ENCODE measurements around the gene MCU. TPM values are rescaled to one million over a fixed set of nuclear protein-coding genes. Genes with fewer than 3 reads are reported as not detected.
A peak's percentile ranks its signal among the peaks of the same experiment; 100 is the strongest.
"Not testable (repeated sequence)": the region's sequence is repeated elsewhere in the genome, so short reads cannot be mapped to it uniquely, and the experiment has no call there.

MCU gene
- total and polyA plus RNA-seq, 2 donors (not counting 1 experiment from before 2014, with no cell fraction given): 40.5 to 77.1 TPM

DNA sequence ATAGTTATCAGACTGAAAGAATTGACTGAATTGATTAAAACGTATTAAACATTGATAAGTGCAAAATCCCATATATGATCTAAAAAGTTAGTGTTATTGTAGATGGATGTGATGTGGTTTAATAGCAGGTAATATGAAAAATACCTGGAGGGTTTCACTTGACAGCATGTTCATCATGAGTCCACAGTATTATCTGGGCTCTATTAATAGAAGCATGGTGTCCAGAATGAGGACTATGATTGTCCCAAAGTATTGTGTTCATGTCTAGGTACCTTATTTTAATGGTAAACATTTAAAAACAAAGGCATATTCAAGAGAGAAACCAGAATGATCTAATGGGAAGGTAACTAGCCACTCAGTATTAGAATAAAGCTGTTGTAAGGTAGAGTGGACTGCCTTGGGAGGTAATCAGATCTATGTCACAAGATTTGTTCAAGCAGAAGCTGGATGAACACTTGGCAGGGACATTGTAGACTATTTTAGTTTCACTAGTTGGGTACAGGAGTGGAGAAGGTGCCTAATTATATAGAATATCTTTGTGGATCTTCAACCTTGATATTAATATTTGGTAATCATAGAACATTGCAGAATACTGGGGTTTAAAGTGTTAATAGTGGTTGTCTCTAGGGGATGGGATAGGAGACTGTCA lies 43.5 kb downstream of the MCU start:
- peaks cover 27% of the 10 kb centered on the region for H3K79me2 ChIP-seq (ENCODE audit: control insufficient read depth, insufficient read depth, low read length)
- H2AFZ ChIP-seq (ENCODE audit: low read length): no peak overlapping the region
- no peaks in the 10 kb centered on the region for H3K9me3 ChIP-seq (ENCODE audit: control insufficient read depth, insufficient read depth, low read depth, low read length)
- no peak overlapping the region for H3K4me2 ChIP-seq (ENCODE audit: extremely low read depth, insufficient read depth, low read length)
- no peak overlapping the region for H3K27ac ChIP-seq (ENCODE audit: insufficient read depth, low read length)
- no peak for TF ChIP-seq EZH2 (IDR thresholded peaks at IDR 0.05; ENCODE audit: low read length, missing control alignments)
- TF ChIP-seq, protein P1, sequence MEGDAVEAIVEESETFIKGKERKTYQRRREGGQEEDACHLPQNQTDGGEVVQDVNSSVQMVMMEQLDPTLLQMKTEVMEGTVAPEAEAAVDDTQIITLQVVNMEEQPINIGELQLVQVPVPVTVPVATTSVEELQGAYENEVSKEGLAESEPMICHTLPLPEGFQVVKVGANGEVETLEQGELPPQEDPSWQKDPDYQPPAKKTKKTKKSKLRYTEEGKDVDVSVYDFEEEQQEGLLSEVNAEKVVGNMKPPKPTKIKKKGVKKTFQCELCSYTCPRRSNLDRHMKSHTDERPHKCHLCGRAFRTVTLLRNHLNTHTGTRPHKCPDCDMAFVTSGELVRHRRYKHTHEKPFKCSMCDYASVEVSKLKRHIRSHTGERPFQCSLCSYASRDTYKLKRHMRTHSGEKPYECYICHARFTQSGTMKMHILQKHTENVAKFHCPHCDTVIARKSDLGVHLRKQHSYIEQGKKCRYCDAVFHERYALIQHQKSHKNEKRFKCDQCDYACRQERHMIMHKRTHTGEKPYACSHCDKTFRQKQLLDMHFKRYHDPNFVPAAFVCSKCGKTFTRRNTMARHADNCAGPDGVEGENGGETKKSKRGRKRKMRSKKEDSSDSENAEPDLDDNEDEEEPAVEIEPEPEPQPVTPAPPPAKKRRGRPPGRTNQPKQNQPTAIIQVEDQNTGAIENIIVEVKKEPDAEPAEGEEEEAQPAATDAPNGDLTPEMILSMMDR (conservative IDR thresholded peaks at IDR 0.05 in 1 of 2, IDR thresholded peaks at IDR 0.05 in 1 of 2; ENCODE audit: low read depth in 1 of 2, low read length in 2 of 2): no peak
- no peak overlapping the region for H3K4me3 ChIP-seq (replicated peaks in 1 of 4; ENCODE audit: control extremely low read depth in 1 of 4, insufficient read depth in 1 of 4, low read depth in 3 of 4, low read length in 4 of 4)
- H3K36me3 ChIP-seq (ENCODE audit: control insufficient read depth, insufficient read depth, low read length): no peaks in the 10 kb centered on the region
- no peaks in the 10 kb centered on the region for H4K20me1 ChIP-seq (ENCODE audit: control insufficient read depth, extremely low read depth, insufficient read depth, low read length)
- H3K9ac ChIP-seq (ENCODE audit: insufficient read depth, low read length): no peak overlapping the region
- DNase-seq (ENCODE audit: low read depth in 2 of 2): no peak
- H3K27me3 ChIP-seq (ENCODE audit: control insufficient read depth, insufficient read depth, low read length): no peaks in the 10 kb centered on the region
- H3K4me1 ChIP-seq (ENCODE audit: control insufficient read depth, extremely low read depth, insufficient read depth, low read length): peaks cover 5% of the 10 kb centered on the region

DNA sequence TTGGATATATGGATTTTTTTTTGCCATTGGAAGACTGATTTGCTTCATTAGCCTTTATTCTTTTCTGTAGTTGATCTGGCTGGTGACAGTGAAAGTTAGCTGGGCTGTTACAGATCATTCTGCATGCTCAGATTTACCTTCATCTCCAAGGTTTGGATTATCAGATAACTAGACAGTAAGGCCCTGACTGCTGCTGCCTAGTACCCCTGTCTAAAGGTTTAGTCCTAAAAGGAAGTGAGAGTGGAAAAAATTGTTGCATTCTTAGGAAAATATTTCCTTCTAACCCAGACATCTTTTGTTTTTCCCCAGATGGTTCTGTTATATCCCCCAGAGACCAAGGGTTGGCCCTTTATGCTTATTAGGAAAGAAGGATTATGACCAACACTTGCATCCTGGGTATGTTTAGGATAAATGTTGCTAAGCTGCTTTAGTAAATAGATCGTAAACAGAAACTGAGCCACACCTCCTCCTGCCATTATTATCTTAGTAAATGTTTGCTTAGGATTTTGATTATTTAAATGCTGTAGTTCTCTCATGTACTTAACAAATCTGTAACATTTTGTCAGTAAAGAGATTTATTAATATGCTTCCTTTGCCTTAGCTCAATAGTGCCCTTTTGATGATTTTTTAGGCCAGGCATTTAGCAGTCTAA lies 44.4 kb downstream of the MCU start:
- DNase-seq (ENCODE audit: low read depth in 2 of 2): peak; percentile 35 to 74
- H3K4me3 ChIP-seq (replicated peaks in 1 of 4; ENCODE audit: control extremely low read depth in 1 of 4, insufficient read depth in 1 of 4, low read depth in 3 of 4, low read length in 4 of 4): no peak overlapping the region
- H3K9ac ChIP-seq (ENCODE audit: insufficient read depth, low read length): no peak overlapping the region
- H3K9me3 ChIP-seq (ENCODE audit: control insufficient read depth, insufficient read depth, low read depth, low read length): no peaks in the 10 kb centered on the region
- no peak overlapping the region for H2AFZ ChIP-seq (ENCODE audit: low read length)
- H3K36me3 ChIP-seq (ENCODE audit: control insufficient read depth, insufficient read depth, low read length): no peaks in the 10 kb centered on the region
- no peaks in the 10 kb centered on the region for H4K20me1 ChIP-seq (ENCODE audit: control insufficient read depth, extremely low read depth, insufficient read depth, low read length)
- peak overlapping the region; percentile 81 for H3K27ac ChIP-seq (ENCODE audit: insufficient read depth, low read length)
- H3K4me2 ChIP-seq (ENCODE audit: extremely low read depth, insufficient read depth, low read length): peak overlapping the region; percentile 67
- H3K4me1 ChIP-seq (ENCODE audit: control insufficient read depth, extremely low read depth, insufficient read depth, low read length): peaks cover 5% of the 10 kb centered on the region
- TF ChIP-seq EZH2 (IDR thresholded peaks at IDR 0.05; ENCODE audit: low read length, missing control alignments): no peak
- TF ChIP-seq, protein P1 (conservative IDR thresholded peaks at IDR 0.05 in 1 of 2, IDR thresholded peaks at IDR 0.05 in 1 of 2; ENCODE audit: low read depth in 1 of 2, low read length in 2 of 2): no peak
- peaks cover 28% of the 10 kb centered on the region for H3K79me2 ChIP-seq (ENCODE audit: control insufficient read depth, insufficient read depth, low read length)
- H3K27me3 ChIP-seq (ENCODE audit: control insufficient read depth, insufficient read depth, low read length): no peaks in the 10 kb centered on the region

DNA sequence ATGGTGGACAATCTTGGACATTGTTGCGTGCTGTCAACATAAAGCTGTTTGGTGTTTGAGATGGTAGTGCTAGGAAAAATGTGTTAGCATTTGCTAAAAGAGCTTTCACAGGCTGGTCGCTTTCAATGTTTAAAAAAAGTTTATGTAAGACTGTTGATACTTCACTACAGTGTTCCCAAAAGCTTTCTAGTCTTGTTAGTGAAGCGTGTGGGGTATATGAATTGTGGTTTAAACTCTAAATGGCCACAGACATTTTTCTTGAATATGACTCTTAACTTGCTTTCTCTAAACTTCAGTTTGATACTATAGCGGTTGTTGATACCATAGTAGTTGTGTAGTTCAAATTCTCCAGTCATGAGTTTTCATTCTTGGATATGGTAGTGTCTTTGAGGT lies 44.9 kb downstream of the MCU start:
- H3K27me3 ChIP-seq (ENCODE audit: control insufficient read depth, insufficient read depth, low read length): no peaks in the 10 kb centered on the region
- H3K9ac ChIP-seq (ENCODE audit: insufficient read depth, low read length): no peak overlapping the region
- H3K4me1 ChIP-seq (ENCODE audit: control insufficient read depth, extremely low read depth, insufficient read depth, low read length): peaks cover 5% of the 10 kb centered on the region
- H4K20me1 ChIP-seq (ENCODE audit: control insufficient read depth, extremely low read depth, insufficient read depth, low read length): no peaks in the 10 kb centered on the region
- no peak for TF ChIP-seq EZH2 (IDR thresholded peaks at IDR 0.05; ENCODE audit: low read length, missing control alignments)
- TF ChIP-seq, protein P1 (conservative IDR thresholded peaks at IDR 0.05 in 1 of 2, IDR thresholded peaks at IDR 0.05 in 1 of 2; ENCODE audit: low read depth in 1 of 2, low read length in 2 of 2): no peak
- peak overlapping the region; percentile 67 for H3K4me2 ChIP-seq (ENCODE audit: extremely low read depth, insufficient read depth, low read length)
- peaks cover 29% of the 10 kb centered on the region for H3K79me2 ChIP-seq (ENCODE audit: control insufficient read depth, insufficient read depth, low read length)
- H2AFZ ChIP-seq (ENCODE audit: low read length): no peak overlapping the region
- no peak overlapping the region for H3K4me3 ChIP-seq (replicated peaks in 1 of 4; ENCODE audit: control extremely low read depth in 1 of 4, insufficient read depth in 1 of 4, low read depth in 3 of 4, low read length in 4 of 4)
- H3K9me3 ChIP-seq (ENCODE audit: control insufficient read depth, insufficient read depth, low read depth, low read length): no peaks in the 10 kb centered on the region
- DNase-seq (ENCODE audit: low read depth in 2 of 2): peak; percentile 39 to 56
- peak overlapping the region; percentile 81 for H3K27ac ChIP-seq (ENCODE audit: insufficient read depth, low read length)
- no peaks in the 10 kb centered on the region for H3K36me3 ChIP-seq (ENCODE audit: control insufficient read depth, insufficient read depth, low read length)

DNA sequence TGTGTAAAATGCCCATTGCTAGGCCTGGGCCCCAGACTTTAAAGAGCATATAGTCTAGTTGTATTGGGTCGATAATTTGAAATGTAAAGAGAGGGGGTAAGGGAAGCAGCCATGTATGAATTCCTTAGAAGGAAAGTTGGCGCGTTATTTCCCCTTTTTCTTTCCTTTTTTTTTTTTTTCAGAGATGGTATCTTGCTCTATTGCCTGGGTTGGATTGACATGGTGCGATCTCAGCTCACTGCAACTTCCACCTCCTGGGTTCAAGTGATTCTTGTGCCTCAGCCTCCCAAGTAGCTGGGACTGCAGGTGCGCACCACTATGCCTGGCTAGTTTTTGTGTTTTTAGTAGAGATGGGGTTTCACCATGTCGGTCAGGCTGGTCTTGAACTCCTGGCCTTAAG lies 45.4 kb downstream of the MCU start:
- H3K27me3 ChIP-seq (ENCODE audit: control insufficient read depth, insufficient read depth, low read length); H3K4me3 ChIP-seq (replicated peaks in 1 of 4; ENCODE audit: control extremely low read depth in 1 of 4, insufficient read depth in 1 of 4, low read depth in 3 of 4, low read length in 4 of 4); H4K20me1 ChIP-seq (ENCODE audit: control insufficient read depth, extremely low read depth, insufficient read depth, low read length); H3K36me3 ChIP-seq (ENCODE audit: control insufficient read depth, insufficient read depth, low read length); H2AFZ ChIP-seq (ENCODE audit: low read length); DNase-seq (ENCODE audit: low read depth in 2 of 2); H3K9ac ChIP-seq (ENCODE audit: insufficient read depth, low read length); H3K9me3 ChIP-seq (ENCODE audit: control insufficient read depth, insufficient read depth, low read depth, low read length); H3K4me2 ChIP-seq (ENCODE audit: extremely low read depth, insufficient read depth, low read length); H3K4me1 ChIP-seq (ENCODE audit: control insufficient read depth, extremely low read depth, insufficient read depth, low read length): not testable (repeated sequence)
- peaks cover 29% of the 10 kb centered on the region for H3K79me2 ChIP-seq (ENCODE audit: control insufficient read depth, insufficient read depth, low read length)
- peak overlapping the region; percentile 81 for H3K27ac ChIP-seq (ENCODE audit: insufficient read depth, low read length)

Data from fibroblast of lung (primary cell).